GM21526 (cell line): ENCODE measurements around the gene TRMT6.

Source experiments
- ATAC-seq: cut with Tn5 transposase; IDR thresholded peaks from one replicate; pipeline ENCODE4 v1.9.1; 2021; ENCODE audit warnings: moderate library complexity; ENCODE audit not compliant: unreplicated experiment, low FRiP score

The TRMT6 gene

GRCh38 chr20:5950271-5951031, at the start of gene TRMT6, which contains the start of gene MCM8:
TRMT6 (minus strand) TSS chr20:5950533; CDS start chr20:5950405, 128 bp downstream.
MCM8 (plus strand) TSS chr20:5950652; CDS start chr20:5952016, 1,364 bp downstream.
- ATAC-seq = peak; percentile 98

GRCh38 chr20:5999783-6000182, 49.5 kb upstream of the TRMT6 start:
- no peak for ATAC-seq

- ATAC-seq = peak; percentile 89
Measured at GRCh38 chr20:5996765-5997164, 46.4 kb upstream of the TRMT6 start.

GRCh38 chr20:5991623-5992441, 41.5 kb upstream of the TRMT6 start:
- no peak for ATAC-seq

- ATAC-seq = no peak
Measured at GRCh38 chr20:5990946-5991345, 40.6 kb upstream of the TRMT6 start.

GRCh38 chr20:5989539-5989938, 39.2 kb upstream of the TRMT6 start:
- ATAC-seq = no peak

- ATAC-seq = no peak
Measured at GRCh38 chr20:5987383-5987782, 37.0 kb upstream of the TRMT6 start.

GRCh38 chr20:5980720-5981538, 30.6 kb upstream of the TRMT6 start:
- ATAC-seq = no peak

GRCh38 chr20:5979801-5980200, 29.5 kb upstream of the TRMT6 start:
- ATAC-seq = no peak

- no peak for ATAC-seq
Measured at GRCh38 chr20:5977975-5978374, 27.6 kb upstream of the TRMT6 start.

GRCh38 chr20:5977223-5977622, 26.9 kb upstream of the TRMT6 start:
- no peak for ATAC-seq

GRCh38 chr20:5975778-5976177, 25.4 kb upstream of the TRMT6 start:
- no peak for ATAC-seq

GRCh38 chr20:5974531-5974930, 24.2 kb upstream of the TRMT6 start:
- no peak for ATAC-seq

- ATAC-seq = no peak
Measured at GRCh38 chr20:5973971-5974370, 23.6 kb upstream of the TRMT6 start.

- ATAC-seq = no peak
Measured at GRCh38 chr20:5973172-5973571, 22.8 kb upstream of the TRMT6 start.

GRCh38 chr20:5971203-5971602, 20.9 kb upstream of the TRMT6 start:
- ATAC-seq = no peak

- no peak for ATAC-seq
Measured at GRCh38 chr20:5970381-5970780, 20.0 kb upstream of the TRMT6 start.

- ATAC-seq = no peak
Measured at GRCh38 chr20:5969940-5970339, 19.6 kb upstream of the TRMT6 start.

GRCh38 chr20:5969348-5969935, 19.1 kb upstream of the TRMT6 start:
- ATAC-seq = no peak

GRCh38 chr20:5968462-5968861, 18.1 kb upstream of the TRMT6 start:
- no peak for ATAC-seq
